Glomerular visceral epithelial cell (primary cell): Measurements from ENCODE around the gene MAP3K20.
"Not testable (repeated sequence)": the region's sequence is repeated elsewhere in the genome, so short reads cannot be mapped to it uniquely, and the experiment has no call there.

Experiments
- DNase-seq: peaks from one replicate; pipeline ENCODE4 v3.0.0-alpha.2; 2016; ENCODE audit errors: extremely low spot score

Gene MAP3K20

DNA sequence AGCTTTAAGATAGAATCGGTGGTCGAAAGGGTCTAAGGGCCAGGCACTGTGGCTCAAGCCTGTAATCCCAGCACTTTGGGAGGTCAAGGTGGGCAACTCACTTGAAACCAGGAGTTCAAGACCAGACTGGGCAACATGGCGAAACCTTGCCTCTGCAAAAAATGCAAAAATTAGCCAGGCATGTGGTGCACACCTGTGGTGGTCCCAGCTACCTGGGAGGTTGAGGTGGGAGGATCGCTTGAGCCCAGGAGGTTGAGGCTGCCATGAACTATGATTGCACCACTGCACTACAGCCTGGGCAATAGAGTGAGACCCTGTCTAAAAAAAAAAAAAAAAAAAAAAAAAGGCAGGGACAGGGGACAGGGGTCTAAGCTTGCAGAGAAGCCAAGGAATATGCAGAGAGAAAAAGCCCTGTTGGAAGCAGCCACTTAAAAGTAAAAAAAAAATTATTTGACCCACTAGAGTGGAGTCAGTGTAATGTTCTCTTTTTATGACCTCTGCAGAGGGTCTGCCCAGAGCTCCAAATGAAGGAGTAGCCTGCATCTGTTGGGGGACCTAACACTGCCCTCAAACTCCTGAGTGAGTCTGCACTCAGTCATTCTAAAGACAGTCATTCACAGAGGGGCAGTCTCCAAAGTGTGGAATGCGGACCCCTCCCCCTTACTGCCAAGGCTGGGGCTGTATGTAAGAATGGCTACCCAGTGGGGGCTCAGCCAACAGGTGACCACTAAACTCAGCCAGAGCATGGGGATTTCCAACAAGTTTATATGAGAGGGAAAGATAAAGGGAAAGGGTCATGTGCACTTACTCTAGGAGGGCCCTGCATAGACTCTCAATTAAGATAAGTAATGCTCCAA lies 160.5 kb downstream of the MAP3K20 start:
- no peak for DNase-seq

DNA sequence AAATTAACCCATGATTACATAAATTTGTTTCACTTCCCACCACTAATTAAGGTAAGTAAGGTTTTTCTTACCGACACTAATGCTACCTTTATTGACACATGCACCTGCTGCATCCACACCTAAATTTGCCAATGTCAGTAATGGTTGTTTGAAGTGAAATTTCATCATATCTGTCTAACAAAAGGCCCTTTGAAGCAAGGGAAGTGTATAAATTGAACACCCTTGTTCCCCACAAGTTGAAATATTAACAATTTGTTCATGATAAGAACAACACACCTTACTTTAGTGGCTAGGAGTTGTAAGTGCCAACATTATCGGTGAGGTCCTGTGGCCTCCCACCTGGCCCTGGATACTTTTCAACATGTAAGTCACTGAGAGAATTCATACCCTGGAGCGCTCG lies 162.7 kb downstream of the MAP3K20 start:
- no peak for DNase-seq

DNA sequence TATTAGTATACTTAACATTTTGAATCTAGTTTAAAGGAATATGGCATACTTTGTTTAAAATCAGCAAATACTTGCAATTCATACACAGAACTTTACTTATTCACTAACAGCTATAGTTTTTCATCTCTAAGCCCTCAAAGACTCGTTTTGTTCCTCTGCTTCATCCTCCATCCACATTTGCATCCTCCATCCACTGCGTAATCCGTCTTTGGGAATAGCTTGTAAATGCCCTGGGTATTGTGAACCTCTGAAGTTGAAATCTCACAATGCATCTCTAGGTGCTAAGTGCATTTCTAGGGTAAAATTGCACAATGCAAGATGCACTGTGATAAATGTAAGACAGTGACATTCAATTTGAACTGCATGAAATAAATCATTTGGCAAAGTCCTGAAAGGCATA lies 163.2 kb downstream of the MAP3K20 start:
- DNase-seq: no peak

DNA sequence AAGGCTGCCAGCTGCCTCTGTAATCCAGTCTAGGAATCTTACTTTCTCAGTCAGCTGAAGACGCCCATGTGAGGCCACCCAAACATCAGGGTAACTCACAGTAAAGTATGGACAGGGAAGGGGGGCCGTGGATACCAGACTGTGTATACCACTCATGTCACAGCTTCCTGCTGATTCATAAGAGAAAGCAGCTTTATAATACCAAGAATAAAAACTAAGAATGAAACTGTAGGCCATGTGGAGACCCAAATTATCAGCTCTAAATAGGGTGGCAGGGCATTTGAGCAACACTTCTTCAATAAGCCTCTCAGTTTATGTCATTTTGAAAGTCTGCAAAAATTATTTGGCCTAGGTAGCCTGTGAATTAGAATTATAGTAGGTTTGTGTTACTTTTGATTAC lies 164.0 kb downstream of the MAP3K20 start:
- DNase-seq: no peak

DNA sequence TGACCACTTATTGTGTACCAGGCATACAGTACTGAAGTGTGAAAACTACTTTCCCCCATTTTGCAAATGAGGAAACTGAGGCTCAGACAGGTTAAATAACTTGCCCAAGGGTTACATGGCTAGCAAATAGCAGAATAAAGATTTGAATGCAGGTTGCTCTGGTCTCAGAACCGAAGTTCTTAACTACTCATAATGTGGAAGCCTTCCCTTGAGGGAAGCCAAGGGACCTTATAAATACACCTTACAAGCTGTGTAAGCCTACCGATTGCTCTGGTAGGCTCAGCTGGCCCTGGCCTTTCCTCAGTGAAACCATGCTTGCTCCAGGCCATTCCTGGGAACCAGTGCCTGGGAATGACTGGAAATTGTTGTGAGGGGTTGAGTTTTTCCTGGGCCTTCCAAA lies 164.4 kb downstream of the MAP3K20 start:
- no peak for DNase-seq

DNA sequence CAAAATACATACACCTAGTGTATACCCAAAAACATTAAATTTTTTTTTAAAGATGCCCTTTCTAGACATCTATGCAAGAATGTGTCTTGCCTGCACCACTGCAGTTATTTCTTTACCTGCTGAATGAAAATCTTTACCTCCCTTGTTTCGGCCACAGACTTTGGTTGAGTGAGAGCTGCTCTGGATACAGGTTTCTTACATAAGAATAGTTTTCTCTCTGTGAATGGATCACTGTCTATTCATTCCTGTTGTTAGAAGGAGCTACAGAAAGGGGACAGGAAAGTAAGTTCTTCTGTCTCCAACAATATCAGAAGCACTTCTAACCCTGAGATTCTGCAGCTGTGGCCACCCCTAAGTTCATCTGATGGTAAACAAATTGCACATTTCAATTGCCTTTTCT lies 166.0 kb downstream of the MAP3K20 start:
- DNase-seq: no peak

GRCh38 chr2:173247156-173247555 lies 171.5 kb downstream of the MAP3K20 start:
- DNase-seq: no peak

GRCh38 chr2:173248381-173248780 lies 172.7 kb downstream of the MAP3K20 start:
- DNase-seq: no peak

- no peak for DNase-seq
Measured at GRCh38 chr2:173249661-173250641, 174.3 kb downstream of the MAP3K20 start.

DNA sequence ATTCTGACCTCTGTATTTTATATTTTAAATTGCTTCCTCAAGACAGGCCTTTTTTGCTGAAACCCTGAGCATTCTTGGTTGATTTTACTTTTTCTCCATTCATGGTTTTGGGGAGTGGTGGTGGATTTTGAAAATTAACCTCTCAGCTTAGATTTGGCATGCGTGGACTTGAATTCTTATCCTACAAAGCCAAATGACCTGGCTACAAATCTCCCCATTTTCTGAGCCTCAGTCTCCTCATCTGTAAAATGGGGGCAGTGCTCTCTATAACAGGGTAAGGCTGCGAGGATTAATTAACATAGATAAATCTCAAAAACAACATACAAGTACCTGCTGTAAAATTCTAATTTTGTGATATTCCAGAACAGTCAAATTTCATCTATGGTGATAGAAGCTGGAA lies 175.6 kb downstream of the MAP3K20 start:
- DNase-seq: no peak

- DNase-seq: no peak
Measured at GRCh38 chr2:173252581-173252980, 176.9 kb downstream of the MAP3K20 start.

- no peak for DNase-seq
Measured at GRCh38 chr2:173254659-173255058, 179.0 kb downstream of the MAP3K20 start.

DNA sequence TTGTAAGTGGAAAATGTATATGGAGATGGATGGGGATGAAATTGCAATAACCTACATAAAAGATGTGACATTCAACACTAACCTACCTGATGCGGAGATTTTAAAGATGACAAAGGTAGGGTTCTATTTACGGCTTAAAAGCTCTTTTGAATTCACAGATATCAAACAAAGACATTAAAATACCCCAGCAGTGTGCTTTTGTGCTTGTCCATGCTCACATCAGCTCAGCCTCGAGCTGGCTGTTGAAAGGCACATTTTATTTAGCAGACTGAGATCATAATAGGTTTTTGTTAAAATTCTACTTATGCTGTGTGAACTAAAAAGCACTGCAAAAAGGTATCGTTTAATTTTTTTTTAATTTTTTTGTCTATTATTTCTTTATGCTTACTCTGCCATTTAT lies 183.1 kb downstream of the MAP3K20 start:
- DNase-seq: no peak

DNA sequence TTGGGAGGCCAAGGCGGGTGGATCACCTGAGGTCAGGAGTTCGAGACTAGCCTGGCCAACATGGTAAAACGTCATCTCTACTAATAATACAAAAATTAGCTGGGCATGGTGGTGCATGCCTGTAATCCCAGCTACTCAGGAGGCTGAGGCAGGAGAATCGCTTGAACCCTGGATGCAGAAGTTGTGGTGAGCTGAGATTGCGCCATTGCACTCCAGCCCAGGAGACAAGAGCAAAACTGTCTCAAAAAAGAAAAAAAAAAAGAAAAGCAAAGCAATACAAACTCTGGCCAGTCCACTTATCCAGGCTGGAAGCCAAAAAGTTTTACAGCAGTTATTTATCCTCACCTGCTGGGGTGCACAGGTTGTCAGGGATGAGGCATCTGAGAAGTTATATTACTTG lies 186.7 kb downstream of the MAP3K20 start:
- not testable (repeated sequence) for DNase-seq

- DNase-seq: no peak
Measured at GRCh38 chr2:173264151-173264550, 188.5 kb downstream of the MAP3K20 start.

DNA sequence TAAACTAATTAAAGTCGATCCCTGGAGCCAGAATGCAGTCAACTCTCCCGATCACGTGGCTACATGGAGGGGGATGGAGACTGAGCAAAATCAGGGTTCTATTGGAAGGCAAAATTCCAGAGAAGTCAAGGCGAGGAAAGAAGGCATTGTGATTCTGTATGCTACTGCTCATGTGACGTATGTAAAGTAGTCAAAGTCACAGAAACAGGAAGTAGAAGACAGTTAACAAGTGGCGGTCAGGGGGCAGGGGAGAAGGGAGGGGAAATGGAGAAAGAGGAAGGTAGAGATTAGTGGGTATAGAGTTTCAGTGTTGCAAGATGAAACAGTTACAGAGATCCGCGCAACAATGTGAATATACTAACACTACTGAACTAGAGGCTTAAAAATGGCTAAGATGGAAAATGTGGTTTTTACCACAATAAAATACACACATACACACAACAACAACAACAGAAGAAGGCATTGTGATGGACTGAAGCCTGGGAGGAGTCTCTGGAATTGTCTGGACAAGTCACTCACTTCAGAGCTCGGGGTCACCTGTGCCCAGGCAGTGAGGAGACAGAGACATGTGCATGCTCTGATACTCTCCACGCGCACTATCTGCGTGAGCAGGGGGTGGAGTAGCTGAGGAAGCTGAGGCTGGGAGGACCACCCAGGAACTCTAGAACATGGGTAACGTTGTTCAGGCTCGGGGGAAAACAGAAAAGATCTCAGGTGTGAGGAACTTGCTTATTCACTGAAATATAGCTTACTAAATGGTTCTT lies 189.1 kb downstream of the MAP3K20 start:
- DNase-seq: no peak

GRCh38 chr2:173271135-173271534 lies 195.5 kb downstream of the MAP3K20 start:
- no peak for DNase-seq

GRCh38 chr2:173271825-173272224 lies 196.2 kb downstream of the MAP3K20 start:
- DNase-seq: peak; percentile 28

- DNase-seq: no peak
Measured at GRCh38 chr2:173272849-173273248, 197.2 kb downstream of the MAP3K20 start.

- DNase-seq: no peak
Measured at GRCh38 chr2:173278794-173279526, 203.3 kb downstream of the MAP3K20 start.

DNA sequence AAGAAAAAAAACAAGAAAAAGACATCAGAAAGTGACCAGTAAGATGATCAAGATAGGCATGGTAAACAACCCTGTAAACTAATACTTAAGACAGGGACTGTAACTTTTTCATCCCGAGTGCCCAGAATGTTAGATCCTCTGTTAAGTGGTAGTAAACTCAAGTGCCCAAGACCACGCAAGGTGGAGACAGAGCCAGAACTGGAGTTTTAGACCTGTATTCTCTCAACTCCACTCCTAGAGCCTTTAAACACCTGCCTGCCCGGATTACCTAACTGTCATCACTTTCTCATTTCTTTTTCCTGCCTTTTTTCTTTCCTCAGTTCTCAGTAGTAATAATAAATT lies 203.9 kb downstream of the MAP3K20 start:
- DNase-seq: no peak
